Measurements from ENCODE around the gene CAMK2A.

Gene CAMK2A

GRCh38 chr5:150173161-150173560, 116.4 kb downstream of the CAMK2A start:
- TF ChIP-seq CTCF (IDR thresholded peaks at IDR 0.05; ENCODE audit: low read depth, low read length): no peak
- no peak overlapping the region for H3K27ac ChIP-seq
- no peaks in the 10 kb centered on the region for H3K36me3 ChIP-seq
- no peaks in the 10 kb centered on the region for H3K9me3 ChIP-seq (ENCODE audit: severe bottlenecking)
- no peak for DNase-seq
- no peak overlapping the region for H3K4me3 ChIP-seq (ENCODE audit: low read depth, low read length)
- no peaks in the 10 kb centered on the region for H3K27me3 ChIP-seq (ENCODE audit: insufficient read depth, low read depth, severe bottlenecking)

GRCh38 chr5:150172556-150172955, 117.0 kb downstream of the CAMK2A start:
- Histone ChIP-seq H3K9me3 (ENCODE audit: severe bottlenecking) (no peaks in the 10 kb centered on the region), H3K27me3 (ENCODE audit: insufficient read depth, low read depth, severe bottlenecking) (no peaks in the 10 kb centered on the region), H3K36me3 (no peaks in the 10 kb centered on the region), H3K4me3 (ENCODE audit: low read depth, low read length) (no peak overlapping the region), H3K27ac (no peak overlapping the region)
- DNase-seq: no peak
- TF ChIP-seq CTCF (IDR thresholded peaks at IDR 0.05; ENCODE audit: low read depth, low read length): no peak

- no peak overlapping the region for H3K4me3 ChIP-seq (ENCODE audit: low read depth, low read length)
- TF ChIP-seq CTCF (IDR thresholded peaks at IDR 0.05; ENCODE audit: low read depth, low read length): no peak
- H3K27me3 ChIP-seq (ENCODE audit: insufficient read depth, low read depth, severe bottlenecking): no peaks in the 10 kb centered on the region
- no peaks in the 10 kb centered on the region for H3K36me3 ChIP-seq
- no peaks in the 10 kb centered on the region for H3K9me3 ChIP-seq (ENCODE audit: severe bottlenecking)
- DNase-seq: no peak
- no peak overlapping the region for H3K27ac ChIP-seq
These were observed 117.4 kb downstream of the CAMK2A start for GRCh38 chr5:150172145-150172544.

All from WERI-Rb-1 (cell line).